ENCODE results near the gene APBA2.
A peak's percentile ranks its signal among the peaks of the same experiment; 100 is the strongest.

APBA2 gene

GRCh38 chr15:28911310-28911931, 25.6 kb downstream of the APBA2 start:
- Histone ChIP-seq H3K4me1 (ENCODE audit: control insufficient read depth, insufficient read depth, low read length) (peaks cover 3% of the 10 kb centered on the region), H3K9me3 (ENCODE audit: control insufficient read depth, insufficient read depth, low read depth, low read length) (no peaks in the 10 kb centered on the region), H3K36me3 (ENCODE audit: control insufficient read depth in 2 of 2, insufficient read depth in 1 of 2, low read length in 2 of 2) (peaks cover 0 to 7% of the 10 kb centered on the region in 2 experiments; a peak in 2 of 3 replicates), H3K27ac (ENCODE audit: extremely low read depth, low read depth, low read length) (no peak overlapping the region), H3K4me3 (ENCODE audit: low read depth, low read length) (no peak overlapping the region)
- POLR2A ChIA-PET, result no interaction called here
- CTCF ChIA-PET, result interaction anchor here (0.6 kb wide), 1 partner anchor 10 kb away, joined by 3 read pairs; no protein-coding TSS in a partner anchor
- peak; percentile 33; the same call in 1 of the 2 replicates for TF ChIP-seq PRDM10 (tag by site-specific recombination; IDR thresholded peaks at IDR 0.05)
- TF ChIP-seq ZBTB21 (tag by site-specific recombination; IDR thresholded peaks at IDR 0.05), result no peak
- TF ChIP-seq ZNF626 (tag by site-specific recombination; IDR thresholded peaks at IDR 0.05), result no peak
- TF ChIP-seq ZNF610 (tag by site-specific recombination; IDR thresholded peaks at IDR 0.05; ENCODE audit: borderline replicate concordance), result no peak

- Histone ChIP-seq H3K27ac (ENCODE audit: extremely low read depth, low read depth, low read length) (no peak overlapping the region), H3K36me3 (ENCODE audit: control insufficient read depth in 2 of 2, insufficient read depth in 1 of 2, low read length in 2 of 2) (peaks cover 0 to 7% of the 10 kb centered on the region in 2 experiments; a peak in 2 of 3 replicates), H3K4me1 (ENCODE audit: control insufficient read depth, insufficient read depth, low read length) (peaks cover 3% of the 10 kb centered on the region), H3K4me3 (ENCODE audit: low read depth, low read length) (no peak overlapping the region), H3K9me3 (ENCODE audit: control insufficient read depth, insufficient read depth, low read depth, low read length) (no peaks in the 10 kb centered on the region)
- TF ChIP-seq ZNF76 (tag by site-specific recombination; IDR thresholded peaks at IDR 0.05; ENCODE audit: borderline replicate concordance, low read depth) (no peak), ZNF704 (tag by site-specific recombination; IDR thresholded peaks at IDR 0.05) (no peak), ZNF354C (tag by site-specific recombination; IDR thresholded peaks at IDR 0.05; ENCODE audit: borderline replicate concordance, low read depth) (no peak), BCL11B (tag by site-specific recombination; IDR thresholded peaks at IDR 0.05; ENCODE audit: low read depth) (no peak), ZNF623 (tag by site-specific recombination; IDR thresholded peaks at IDR 0.05) (no peak), MZF1 (tag by site-specific recombination; IDR thresholded peaks at IDR 0.05; ENCODE audit: borderline replicate concordance) (no peak), ZNF561 (tag by site-specific recombination; IDR thresholded peaks at IDR 0.05; ENCODE audit: borderline replicate concordance) (no peak), ZNF544 (tag by site-specific recombination; IDR thresholded peaks at IDR 0.05) (no peak), ZNF555 (tag by site-specific recombination; conservative IDR thresholded peaks at IDR 0.05) (no peak), ZNF426 (tag by site-specific recombination; IDR thresholded peaks at IDR 0.05) (no peak), SP3 (tag by site-specific recombination; IDR thresholded peaks at IDR 0.05) (no peak), ZNF624 (tag by site-specific recombination; IDR thresholded peaks at IDR 0.05) (no peak), PRDM1 (tag by site-specific recombination; IDR thresholded peaks at IDR 0.05) (no peak), RBAK (tag by site-specific recombination; IDR thresholded peaks at IDR 0.05) (no peak), ZNF660 (tag by site-specific recombination; IDR thresholded peaks at IDR 0.05) (no peak), ATF2 (tag by site-specific recombination; IDR thresholded peaks at IDR 0.05; ENCODE audit: low read depth) (no peak), ZNF529 (tag by site-specific recombination; IDR thresholded peaks at IDR 0.05; ENCODE audit: insufficient replicate concordance) (no peak), ZNF239 (tag by site-specific recombination; IDR thresholded peaks at IDR 0.05) (no peak), ZNF843 (tag by site-specific recombination; IDR thresholded peaks at IDR 0.05) (no peak), ZNF214 (tag by site-specific recombination; IDR thresholded peaks at IDR 0.05; ENCODE audit: borderline replicate concordance) (no peak)
- CTCF ChIA-PET, result no interaction called here
- POLR2A ChIA-PET, result no interaction called here
These were observed 26.6 kb downstream of the APBA2 start for GRCh38 chr15:28912422-28912821.
